ENCODE data around the gene CHKA.

- TF ChIP-seq CTCF (IDR thresholded peaks at IDR 0.05), result no peak
- no peak for TF ChIP-seq POLR2A (IDR thresholded peaks at IDR 0.05)
- peak in 1 of 3 donors; percentile 22 for TF ChIP-seq POLR2AphosphoS5 (IDR thresholded peaks at IDR 0.05)
Measured at GRCh38 chr11:68148879-68149278, 27.7 kb upstream of the CHKA start.

Measured in stomach (tissue), 4 donors.